GM12873 (cell line): Measurements from ENCODE around the gene GOLT1A.

Source experiments
- TF ChIP-seq, protein P1 (sequence below): IDR thresholded peaks from 2 replicates; pipeline ENCODE4 v1.5.1; 2012; ENCODE audit warnings: low read depth, mild to moderate bottlenecking, moderate library complexity, low read length, control low read depth; ENCODE audit not compliant: insufficient read depth; ENCODE audit errors: missing control alignments

The GOLT1A gene

DNA sequence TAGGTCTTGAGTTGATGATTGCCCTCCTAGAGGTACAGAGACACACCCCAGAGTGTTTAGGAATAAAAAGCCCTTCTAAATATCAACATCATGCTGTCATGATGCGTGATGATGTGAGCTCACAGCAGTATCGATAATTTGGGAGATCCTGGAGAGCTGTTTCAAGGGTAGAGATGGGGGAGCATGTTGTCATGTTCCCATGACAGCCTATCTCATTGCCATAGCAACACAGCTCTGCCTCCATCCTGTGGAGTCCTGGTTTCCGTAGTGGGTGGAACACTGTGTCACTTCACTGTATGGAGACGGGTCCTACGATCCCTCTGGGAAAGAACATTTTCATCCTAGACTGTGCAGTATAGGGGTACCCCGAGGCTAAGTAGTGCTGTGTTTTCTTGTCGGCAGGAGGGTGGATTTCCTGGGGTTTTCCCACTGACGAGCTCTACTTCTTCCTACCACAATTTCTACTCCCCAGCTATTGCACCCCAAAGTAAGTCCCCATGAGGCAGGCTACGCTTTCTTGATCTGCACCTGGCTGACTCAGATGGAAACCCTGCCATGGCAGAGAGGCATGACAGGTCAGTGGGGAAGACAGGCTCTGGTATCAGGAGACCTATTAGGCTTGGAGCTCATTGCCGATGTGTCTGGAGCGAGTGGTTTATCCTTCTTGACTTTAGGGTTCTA lies 24.7 kb downstream of the GOLT1A start:
- TF ChIP-seq, protein P1, sequence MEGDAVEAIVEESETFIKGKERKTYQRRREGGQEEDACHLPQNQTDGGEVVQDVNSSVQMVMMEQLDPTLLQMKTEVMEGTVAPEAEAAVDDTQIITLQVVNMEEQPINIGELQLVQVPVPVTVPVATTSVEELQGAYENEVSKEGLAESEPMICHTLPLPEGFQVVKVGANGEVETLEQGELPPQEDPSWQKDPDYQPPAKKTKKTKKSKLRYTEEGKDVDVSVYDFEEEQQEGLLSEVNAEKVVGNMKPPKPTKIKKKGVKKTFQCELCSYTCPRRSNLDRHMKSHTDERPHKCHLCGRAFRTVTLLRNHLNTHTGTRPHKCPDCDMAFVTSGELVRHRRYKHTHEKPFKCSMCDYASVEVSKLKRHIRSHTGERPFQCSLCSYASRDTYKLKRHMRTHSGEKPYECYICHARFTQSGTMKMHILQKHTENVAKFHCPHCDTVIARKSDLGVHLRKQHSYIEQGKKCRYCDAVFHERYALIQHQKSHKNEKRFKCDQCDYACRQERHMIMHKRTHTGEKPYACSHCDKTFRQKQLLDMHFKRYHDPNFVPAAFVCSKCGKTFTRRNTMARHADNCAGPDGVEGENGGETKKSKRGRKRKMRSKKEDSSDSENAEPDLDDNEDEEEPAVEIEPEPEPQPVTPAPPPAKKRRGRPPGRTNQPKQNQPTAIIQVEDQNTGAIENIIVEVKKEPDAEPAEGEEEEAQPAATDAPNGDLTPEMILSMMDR, result no peak

DNA sequence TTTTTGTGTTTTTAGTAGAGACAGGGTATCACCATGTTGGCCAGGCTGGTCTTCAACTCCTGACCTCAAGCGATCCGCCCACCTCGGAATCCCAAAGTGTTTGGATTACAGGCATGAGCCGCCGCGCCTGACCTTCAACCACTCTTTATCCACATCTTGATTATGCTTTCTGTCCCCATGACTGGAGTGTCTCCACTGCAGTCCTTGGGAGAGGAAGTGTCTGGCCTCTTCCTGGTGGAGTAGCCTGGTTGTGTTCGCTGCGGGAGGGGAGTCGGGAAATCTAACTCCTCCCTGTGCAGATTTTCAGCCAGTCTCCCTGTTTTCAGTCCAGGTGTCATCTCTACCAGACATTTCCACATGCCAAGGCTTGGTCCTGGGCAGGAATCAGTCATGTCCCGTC lies 27.2 kb downstream of the GOLT1A start:
- TF ChIP-seq, protein P1, result no peak

DNA sequence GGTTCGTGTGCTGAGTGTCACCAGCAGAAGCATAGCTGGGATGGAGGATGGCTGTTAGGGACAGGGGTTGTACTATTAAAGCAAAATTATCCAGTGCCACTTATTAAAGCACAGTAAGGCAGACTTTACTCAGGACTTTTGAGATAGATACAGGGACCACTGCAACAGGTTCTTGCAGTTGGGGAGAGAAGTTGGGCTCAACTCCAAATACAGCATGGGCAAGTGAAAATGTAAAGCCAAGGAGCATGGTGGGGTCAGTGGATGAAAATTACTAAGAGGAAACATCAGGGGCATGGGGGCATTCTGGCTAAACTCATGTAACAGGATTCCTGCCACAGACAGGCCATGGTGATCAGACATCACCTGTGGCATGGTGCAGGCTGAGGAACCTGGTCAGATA lies 32.7 kb downstream of the GOLT1A start:
- TF ChIP-seq, protein P1, result no peak

DNA sequence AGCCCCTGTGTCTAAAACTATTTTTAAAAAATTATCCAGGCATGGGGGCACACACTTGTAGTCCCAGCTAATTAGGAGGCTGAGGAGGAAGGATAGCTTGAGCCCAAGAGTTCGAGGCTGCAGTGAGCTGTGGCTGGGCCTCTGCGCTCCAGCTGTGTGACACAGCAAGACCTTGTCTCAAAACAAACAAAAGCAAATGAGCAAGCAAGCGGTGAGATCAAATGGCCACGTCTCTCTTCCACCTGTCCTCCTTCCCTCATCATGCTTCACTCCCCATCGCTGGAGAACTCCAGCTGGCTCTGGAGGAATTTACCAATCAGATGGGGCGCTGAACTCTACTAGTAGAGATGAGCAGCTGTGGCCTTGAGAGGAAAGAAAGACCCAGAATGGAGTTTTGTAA lies 33.7 kb downstream of the GOLT1A start:
- TF ChIP-seq, protein P1, result no peak

DNA sequence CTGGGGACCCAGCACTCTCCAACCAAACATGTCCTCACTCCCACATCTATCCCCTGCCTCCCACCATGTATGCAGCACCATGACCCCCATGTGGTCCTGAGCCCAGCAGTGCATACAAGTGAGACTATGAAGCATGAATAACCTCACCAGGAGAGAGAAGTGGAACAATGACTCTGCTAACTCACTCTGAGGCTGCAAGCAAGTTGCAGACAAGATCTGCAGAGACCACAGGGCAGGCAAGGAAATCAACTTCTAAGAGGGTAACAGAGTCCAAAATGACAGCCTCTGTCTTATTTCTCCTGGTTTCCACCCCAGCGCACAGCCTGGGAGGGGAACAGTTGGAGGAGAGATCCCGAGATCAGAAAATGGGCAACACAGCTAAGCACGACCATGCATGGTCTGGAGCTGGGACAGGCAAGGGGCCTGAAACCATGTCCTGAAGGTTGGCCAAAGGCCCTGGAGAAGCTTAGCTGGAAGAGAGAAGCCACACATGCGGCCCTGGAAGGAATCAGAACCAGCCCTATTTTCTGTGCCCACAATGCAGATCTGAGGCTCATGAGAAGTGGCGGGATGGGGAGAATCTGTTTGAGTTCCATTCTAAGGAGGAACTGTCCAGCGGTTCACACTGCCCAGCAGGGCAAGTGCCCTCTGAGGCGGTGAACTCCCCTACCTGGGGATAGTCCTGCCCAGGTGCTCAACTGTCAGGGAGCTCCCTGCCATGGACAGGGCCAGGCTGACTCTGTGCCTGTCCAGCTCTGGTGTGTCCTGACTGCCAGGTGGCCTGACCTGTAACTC lies 35.1 kb downstream of the GOLT1A start:
- TF ChIP-seq, protein P1, result no peak

DNA sequence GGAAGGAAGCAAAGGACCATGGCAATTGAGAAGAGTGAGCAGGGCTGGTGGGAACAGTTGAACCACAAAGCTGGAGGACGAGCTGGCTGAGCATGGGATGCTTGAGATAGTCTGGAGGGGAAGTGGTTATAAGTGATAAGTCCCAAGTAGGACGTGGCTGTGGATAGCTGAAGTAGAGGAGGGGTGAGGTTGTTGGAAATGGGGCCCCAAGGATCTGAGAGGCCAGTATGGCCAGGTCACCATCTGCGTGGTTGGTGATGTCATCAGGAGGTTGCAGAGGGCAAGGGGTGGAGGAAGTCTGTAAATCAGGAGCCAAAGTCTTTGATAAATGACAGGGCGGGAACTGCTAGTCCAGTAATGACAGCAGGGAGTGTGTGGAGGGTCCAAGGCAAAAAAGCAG lies 36.7 kb downstream of the GOLT1A start:
- TF ChIP-seq, protein P1, result no peak

DNA sequence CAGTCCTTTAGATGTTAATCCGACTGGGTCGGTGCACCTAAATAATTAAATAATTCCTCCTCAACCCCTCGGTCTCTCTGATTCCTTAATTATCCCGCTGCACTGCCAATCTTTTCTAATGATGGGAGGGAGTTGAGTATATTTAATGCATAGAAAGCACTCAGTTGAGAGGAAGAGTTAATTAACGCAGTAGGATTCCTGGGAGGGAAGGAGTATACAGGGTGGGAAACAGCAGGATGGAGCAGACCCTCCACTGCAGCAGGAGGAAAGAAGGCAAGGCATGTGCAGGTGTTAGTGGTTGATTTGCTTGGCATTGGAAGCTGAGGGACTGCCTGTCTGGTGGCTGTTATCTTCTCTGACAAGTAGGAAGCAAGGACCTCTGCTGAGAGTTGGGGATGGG lies 37.7 kb downstream of the GOLT1A start:
- TF ChIP-seq, protein P1, result no peak
